K562 (cell line): Measurements from ENCODE around the gene SMG7. TPM values are rescaled to one million over a fixed set of nuclear protein-coding genes. Genes with fewer than 3 reads are reported as not detected.

Experiments
- ARID3B ChIP-seq: fragments of 250-450 bp; sonication (Bioruptor Pico); IDR thresholded peaks from 2 replicates; pipeline ENCODE4 v1.4.0; 2020; ENCODE audit warnings: borderline replicate concordance
- CBFB ChIP-seq: sonication (generic); formaldehyde crosslinking; IDR thresholded peaks from 2 replicates; pipeline ENCODE4 v1.4.0; 2020; ENCODE audit warnings: mild to moderate bottlenecking, missing genetic modification reagents
- ELF1 ChIP-seq: fragments of 200-800 bp; sonication (Bioruptor generic); IDR thresholded peaks from 2 replicates; pipeline ENCODE4 v1.6.1; 2016; ENCODE audit warnings: missing genetic modification characterization, missing compliant biosample characterization
- GTF2A2 ChIP-seq: IDR thresholded peaks from 2 replicates; pipeline ENCODE4 v1.6.1; 2016; ENCODE audit warnings: mild to moderate bottlenecking, missing genetic modification characterization, missing compliant biosample characterization
- GTF2B ChIP-seq: IDR thresholded peaks from 2 replicates; pipeline ENCODE4 v1.6.1; 2011; ENCODE audit not compliant: insufficient read length; ENCODE audit errors: extremely low read depth
- HDAC3 ChIP-seq: fragments of 450-650 bp; IDR thresholded peaks from 2 replicates; pipeline ENCODE4 v1.6.1; 2018; ENCODE audit warnings: borderline replicate concordance, mild to moderate bottlenecking, moderate library complexity; ENCODE audit not compliant: partially characterized antibody
- ILK ChIP-seq: fragments of 450-650 bp; IDR thresholded peaks from 2 replicates; pipeline ENCODE4 v1.6.1; 2016; ENCODE audit warnings: missing genetic modification characterization, low read depth, mild to moderate bottlenecking, missing compliant biosample characterization, moderate library complexity, borderline replicate concordance
- MAFK ChIP-seq: IDR thresholded peaks from 2 replicates; pipeline ENCODE4 v1.6.1; 2011; ENCODE audit warnings: low read length, improper control_type of control experiment
- MED1 ChIP-seq: sonication (generic); formaldehyde crosslinking; IDR thresholded peaks from 2 replicates; pipeline ENCODE4 v1.8.1; 2023; ENCODE audit warnings: missing genetic modification reagents, borderline replicate concordance
- MXD1 ChIP-seq: fragments of 250-450 bp; sonication (Bioruptor Pico); IDR thresholded peaks from 2 replicates; pipeline ENCODE4 v1.8.0; 2021; ENCODE audit warnings: borderline replicate concordance, mild to moderate bottlenecking, moderate library complexity; ENCODE audit not compliant: poor library complexity, severe bottlenecking
- MYC ChIP-seq, 2 experiments: fragments of 250-450 bp in 1 of 2; sonication (Bioruptor Pico) in 1 of 2; IDR thresholded peaks; 2 replicates each; pipeline versions ENCODE4 v1.5.1 to v1.6.1; 2012 to 2021; ENCODE audit warnings: low read depth in 2 of 2, borderline replicate concordance in 1 of 2, improper control_type of control experiment in 1 of 2, low read length in 1 of 2, mild to moderate bottlenecking in 1 of 2, moderate library complexity in 1 of 2
- SIN3A ChIP-seq, 2 experiments: fragments of 150-350 bp in 1 of 2; IDR thresholded peaks; 2 replicates each; pipeline ENCODE4 v1.6.1; 2011 to 2016; ENCODE audit warnings: borderline replicate concordance in 2 of 2, low read depth in 2 of 2, low read length in 2 of 2, mild to moderate bottlenecking in 2 of 2, moderate library complexity in 2 of 2; ENCODE audit not compliant: control insufficient read depth in 1 of 2
- SMARCE1 ChIP-seq: fragments of 450-650 bp; IDR thresholded peaks from 2 replicates; pipeline ENCODE4 v1.7.1; 2016; ENCODE audit warnings: mild to moderate bottlenecking
- SMC3 ChIP-seq: conservative IDR thresholded peaks from 2 replicates; pipeline ENCODE4 v1.6.1; 2011; ENCODE audit warnings: low read depth, low read length, improper control_type of control experiment; ENCODE audit not compliant: insufficient read depth
- SP1 ChIP-seq: sonication (generic); formaldehyde crosslinking; IDR thresholded peaks from 2 replicates; pipeline ENCODE4 v1.8.1; 2022; ENCODE audit warnings: mild to moderate bottlenecking, missing genetic modification reagents
- SPI1 ChIP-seq: IDR thresholded peaks from 2 replicates; pipeline ENCODE4 v1.6.1; 2011; ENCODE audit warnings: low read depth, low read length, control low read depth, borderline replicate concordance
- SRF ChIP-seq, 2 experiments: fragments of 250-450, 450-650 bp in 1 of 2; sonication (Bioruptor Pico) in 1 of 2; sonication (generic) in 1 of 2; formaldehyde crosslinking; IDR thresholded peaks; 2 replicates each; pipeline versions ENCODE4 v1.5.0 to v1.5.1; 2020 to 2022; ENCODE audit warnings: mild to moderate bottlenecking in 1 of 2, missing genetic modification reagents in 1 of 2
- STAG1 ChIP-seq: sonication (generic); formaldehyde crosslinking; IDR thresholded peaks from 2 replicates; pipeline ENCODE4 v1.5.0; 2020; ENCODE audit warnings: missing genetic modification reagents, borderline replicate concordance
- TARDBP ChIP-seq: fragments of 450-650 bp; IDR thresholded peaks from 2 replicates; pipeline ENCODE4 v1.6.1; 2016
- ZBED1 ChIP-seq: IDR thresholded peaks from 2 replicates; pipeline ENCODE4 v1.6.1; 2014
- ZBTB12 ChIP-seq: fragments of 250-450 bp; sonication (Bioruptor Pico); IDR thresholded peaks from 2 replicates; pipeline ENCODE4 v1.4.0; 2020
- ZBTB9 ChIP-seq: fragments of 450-650 bp; formaldehyde crosslinking; IDR thresholded peaks from 2 replicates; pipeline ENCODE4 v1.4.0; 2020; ENCODE audit warnings: mild to moderate bottlenecking, moderate library complexity
- ZNF121 ChIP-seq: sonication (generic); formaldehyde crosslinking; conservative IDR thresholded peaks from 2 replicates; pipeline ENCODE4 v1.8.0; 2022; ENCODE audit warnings: missing genetic modification reagents
- ZNF41 ChIP-seq: fragments of 250-450 bp; sonication (Bioruptor Pico); conservative IDR thresholded peaks from 2 replicates; pipeline ENCODE4 v1.4.0; 2020; ENCODE audit warnings: mild to moderate bottlenecking
- ZNF77 ChIP-seq: fragments of 250-450 bp; sonication (Bioruptor Pico); IDR thresholded peaks from 2 replicates; pipeline ENCODE4 v1.5.0; 2020
- polyA plus RNA-seq, 8 experiments: library from polyadenylated mRNA; depleted of rRNA in 4 of 8; stranded (reverse) in 5 of 8; unstranded in 3 of 8; fragments of >200 nt; fragmentation: Nextera tagmentation in 2 of 8; fragmentation: Illumina TruSeq in 1 of 8; extraction: Ambion mirVana in 2 of 8; extraction: Trizol in 1 of 8; gene quantifications; 2 replicates each; pipeline versions ENCODE4 v1.2.1 to v1.2.3, GENCODE V29; 2011 to 2014; ENCODE audit warnings: inconsistent platforms in 1 of 8, missing spikeins in 1 of 8
- total RNA-seq, 7 experiments: library from RNA; depleted of rRNA in 6 of 7; stranded (reverse); fragments of >200 nt in 6 of 7; fragmentation: Illumina TruSeq in 2 of 7; extraction: Trizol in 2 of 7; gene quantifications; 2 replicates each; pipeline versions ENCODE4 v1.2.1 to v1.2.3, GENCODE V29; 2011 to 2021; ENCODE audit warnings: low replicate concordance in 1 of 7

Gene SMG7
- total and polyA plus RNA-seq, 9 of the 15 experiments (the other 6 are each of a cell fraction or from before 2014, with no cell fraction given): 12.4 to 74.6 (median 29.0) TPM

GRCh38 chr1:183461350-183461749, 10.9 kb upstream of the SMG7 start (continued):
- TF ChIP-seq ARID3B: no peak
- TF ChIP-seq MED1 (CRISPR knock-in tag): no peak
- no peak for TF ChIP-seq ZBED1
- no peak for TF ChIP-seq ZNF77
- TF ChIP-seq CBFB (CRISPR knock-in tag): no peak
- TF ChIP-seq STAG1: no peak
- no peak for TF ChIP-seq ZNF41 (CRISPR knock-in tag)
- no peak for TF ChIP-seq MAFK
- peak; percentile 93 for TF ChIP-seq SPI1
- TF ChIP-seq ILK (tag): no peak
- TF ChIP-seq SRF (CRISPR knock-in tag; IDR thresholded peaks at IDR 0.05): 0 out of 4 replicates have a peak, but pooled peaks of 1 of the 2 experiments have one; percentile 28
- TF ChIP-seq ZBTB9 (CRISPR knock-in tag): no peak
- TF ChIP-seq GTF2B: no peak
- no peak for TF ChIP-seq SMC3
- peak; percentile 64 for TF ChIP-seq ELF1 (tag)
- no peak for TF ChIP-seq MXD1
- TF ChIP-seq TARDBP: no peak
- 0 out of 2 replicates have a peak, but pooled peaks have one; percentile 18 for TF ChIP-seq MYC (IDR thresholded peaks at IDR 0.05; ENCODE audit: low read depth, low read length)
- no peak for TF ChIP-seq MYC (CRISPR knock-in tag; IDR thresholded peaks at IDR 0.05; ENCODE audit: borderline replicate concordance, low read depth)
- TF ChIP-seq SIN3A (IDR thresholded peaks at IDR 0.05; ENCODE audit: borderline replicate concordance in 2 of 2, control insufficient read depth in 1 of 2, low read depth in 2 of 2, low read length in 2 of 2): no peak
- TF ChIP-seq ZBTB12 (CRISPR knock-in tag): no peak
- peak; percentile 40; the same call in 1 of the 2 replicates for TF ChIP-seq SMARCE1
- no peak for TF ChIP-seq HDAC3
- TF ChIP-seq GTF2A2: no peak
- TF ChIP-seq ZNF121 (CRISPR knock-in tag): no peak
- TF ChIP-seq SP1 (CRISPR knock-in tag): no peak
